SK-N-SH (cell line): ENCODE measurements around the gene NHERF2. TPM values are rescaled to one million over a fixed set of nuclear protein-coding genes. Genes with fewer than 3 reads are reported as not detected.

ENCODE experiments used
- CTCF ChIA-PET: fragments of 300-600, 350-600 bp; formaldehyde crosslinking; extraction: SDS; loops from one replicate; lab custom pipeline; 2021; lab: Yijun Ruan, JAX
- POLR2A ChIA-PET: fragments of 350-600 bp; sonication (Branson Sonifier 250); formaldehyde crosslinking; extraction: SDS; loops from one replicate; lab custom pipeline; 2020; ENCODE audit warnings: antibody characterized with exemption, inconsistent platforms; lab: Yijun Ruan, JAX
- DNase-seq: peaks from one replicate; pipeline ENCODE4 v3.0.0; 2012
- H2AFZ ChIP-seq: fragments of 200-600 bp; sonication (generic); 2 replicates; pipeline ENCODE4 v1.8.1; 2016; ENCODE audit warnings: antibody characterized with exemption, mild to moderate bottlenecking, low read depth
- H3F3A ChIP-seq: fragments of 200-600 bp; sonication (generic); replicated peaks from 2 replicates; pipeline ENCODE3; 2016; ENCODE audit warnings: antibody characterized with exemption, mild to moderate bottlenecking; ENCODE audit not compliant: insufficient read depth
- H3K27ac ChIP-seq, 2 experiments: fragments of 200-500 bp in 1 of 2; fragments of 200-600 bp in 1 of 2; sonication (Bioruptor generic) in 1 of 2; sonication (generic), shearing (Covaris generic) in 1 of 2; 2 replicates each; pipeline versions ENCODE4 v1.5.1 to v1.6.1; 2014 to 2016; ENCODE audit warnings: low read depth in 2 of 2, inconsistent platforms in 1 of 2, low read length in 1 of 2, mild to moderate bottlenecking in 1 of 2, mixed read lengths in 1 of 2
- H3K27me3 ChIP-seq: fragments of 200-600 bp; sonication (generic), shearing (Covaris generic); 2 replicates; pipeline ENCODE4 v1.6.1; 2016; ENCODE audit warnings: mixed run types; ENCODE audit not compliant: insufficient read depth
- H3K36me3 ChIP-seq, 2 experiments: fragments of 200-500 bp in 1 of 2; fragments of 200-600 bp in 1 of 2; sonication (Bioruptor generic) in 1 of 2; sonication (generic) in 1 of 2; replicated peaks in 1 of 2; 2 replicates each; pipeline versions ENCODE3 to v1.5.1; 2014 to 2016; ENCODE audit warnings: low read length in 1 of 2, mild to moderate bottlenecking in 1 of 2; ENCODE audit not compliant: insufficient read depth in 2 of 2, control insufficient read depth in 1 of 2
- H3K4me1 ChIP-seq, 2 experiments: fragments of 200-500 bp in 1 of 2; fragments of 200-600 bp in 1 of 2; sonication (Bioruptor generic) in 1 of 2; sonication (generic), shearing (Covaris generic) in 1 of 2; 2 replicates each; pipeline versions ENCODE4 v1.5.1 to v1.6.1; 2014 to 2016; ENCODE audit warnings: low read depth in 1 of 2, low read length in 1 of 2, mixed run types in 1 of 2; ENCODE audit not compliant: insufficient read depth in 2 of 2, control insufficient read depth in 1 of 2
- H3K4me2 ChIP-seq: fragments of 200-600 bp; sonication (generic), shearing (Covaris generic); 2 replicates; pipeline ENCODE4 v1.6.1; 2017; ENCODE audit warnings: mixed run types
- H3K4me3 ChIP-seq, 2 experiments: fragments of 200-500 bp in 1 of 2; fragments of 200-600 bp in 1 of 2; sonication (Bioruptor generic) in 1 of 2; sonication (generic), shearing (Covaris generic) in 1 of 2; 2 replicates each; pipeline versions ENCODE4 v1.5.1 to v1.8.1; 2014 to 2016; ENCODE audit warnings: low read depth in 2 of 2, inconsistent platforms in 1 of 2, low read length in 1 of 2, mild to moderate bottlenecking in 1 of 2, mixed read lengths in 1 of 2, moderate library complexity in 1 of 2
- H3K79me2 ChIP-seq: fragments of 200-600 bp; sonication (generic); 2 replicates; pipeline ENCODE4 v1.8.1; 2017; ENCODE audit warnings: mild to moderate bottlenecking; ENCODE audit not compliant: insufficient read depth
- H3K9ac ChIP-seq: fragments of 200-600 bp; sonication (generic); 2 replicates; pipeline ENCODE4 v1.6.1; 2017; ENCODE audit warnings: mixed run types
- H3K9me2 ChIP-seq: fragments of 200-600 bp; sonication (generic); 2 replicates; pipeline ENCODE4 v1.6.1; 2017; ENCODE audit warnings: mixed run types
- H3K9me3 ChIP-seq: fragments of 200-600 bp; sonication (generic); 2 replicates; pipeline ENCODE4 v1.6.1; 2017; ENCODE audit warnings: mixed run types, mild to moderate bottlenecking, moderate library complexity
- H4K20me1 ChIP-seq: fragments of 200-600 bp; sonication (generic); 2 replicates; pipeline ENCODE4 v1.6.1; 2017; ENCODE audit warnings: mild to moderate bottlenecking, mixed run types; ENCODE audit not compliant: insufficient read depth
- ELF1 ChIP-seq: IDR thresholded peaks from 2 replicates; pipeline ENCODE4 v1.4.0; 2012
- EP300 ChIP-seq, 2 experiments: IDR thresholded peaks; 2 replicates each; pipeline versions ENCODE4 v1.4.0 to v1.6.1; 2012; ENCODE audit warnings: borderline replicate concordance in 1 of 2, low read depth in 1 of 2, low read length in 1 of 2
- EZH2phosphoT487 ChIP-seq: fragments of 200-600 bp; sonication (generic); IDR thresholded peaks from 2 replicates; pipeline ENCODE4 v1.6.1; 2017; ENCODE audit warnings: low read depth, mixed run types, mild to moderate bottlenecking, antibody characterized with exemption, moderate library complexity, borderline replicate concordance
- GABPA ChIP-seq: IDR thresholded peaks from 2 replicates; pipeline ENCODE4 v1.4.0; 2012; ENCODE audit warnings: low read depth, mild to moderate bottlenecking
- MEF2A ChIP-seq: IDR thresholded peaks from 2 replicates; pipeline ENCODE4 v1.4.0; 2012; ENCODE audit warnings: low read depth, borderline replicate concordance
- NFIC ChIP-seq: IDR thresholded peaks from 2 replicates; pipeline ENCODE4 v1.4.0; 2012; ENCODE audit warnings: borderline replicate concordance
- NRF1 ChIP-seq: IDR thresholded peaks from 2 replicates; pipeline ENCODE4 v1.6.1; 2012; ENCODE audit warnings: low read depth, mild to moderate bottlenecking, low read length
- RAD21 ChIP-seq: IDR thresholded peaks from 2 replicates; pipeline ENCODE4 v1.6.1; 2012; ENCODE audit warnings: mild to moderate bottlenecking, low read length
- RXRA ChIP-seq: IDR thresholded peaks from 2 replicates; pipeline ENCODE4 v1.4.0; 2012; ENCODE audit warnings: low read depth, mild to moderate bottlenecking, borderline replicate concordance
- SMC3 ChIP-seq: IDR thresholded peaks from 2 replicates; pipeline ENCODE4 v1.6.1; 2012; ENCODE audit warnings: low read depth, low read length, improper control_type of control experiment
- TCF12 ChIP-seq: IDR thresholded peaks from 2 replicates; pipeline ENCODE4 v1.4.0; 2012
- YY1 ChIP-seq: IDR thresholded peaks from 2 replicates; pipeline ENCODE4 v1.4.0; 2012; ENCODE audit warnings: low read depth, mild to moderate bottlenecking
- WGBS: methylation state at CpG from one replicate; pipeline ENCODE4 v1.1.6; 2017; ENCODE audit warnings: low lambda C conversion rate; 5-methylcytosine and 5-hydroxymethylcytosine counted together
- polyA plus RNA-seq, 3 experiments: library from polyadenylated mRNA; depleted of rRNA; stranded (reverse); fragments of >200 nt; gene quantifications; 2 replicates each; pipeline ENCODE4 v1.2.3, GENCODE V29; 2012
- TF ChIP-seq, protein P1 (sequence below): IDR thresholded peaks from 2 replicates; pipeline ENCODE4 v1.4.0; 2012; ENCODE audit warnings: low read depth, borderline replicate concordance

Gene NHERF2
- polyA plus RNA-seq, 1 of the 3 experiments (the other 2 are of a cell fraction) = 53.8 TPM

- H3K9ac ChIP-seq = no peak overlapping the region
- H3K4me3 ChIP-seq = no peak overlapping the region
- POLR2A ChIA-PET = interaction anchor here (1.4 kb wide), 1 partner anchor 154 kb away, joined by 4 read pairs; the partner anchor contains the start of gene TRAF7
- H3K9me2 ChIP-seq = no peaks in the 10 kb centered on the region
- peaks cover 8 to 64% of the 10 kb centered on the region in 2 experiments for H3K36me3 ChIP-seq
- no peak overlapping the region for H3K4me2 ChIP-seq
- no peaks in the 10 kb centered on the region for H3K9me3 ChIP-seq
- H3K27ac ChIP-seq = no peak overlapping the region
- no peak for DNase-seq
- WGBS = 97% methylated on average over 26 of the region's 53 CpGs
- peaks cover 8% of the 10 kb centered on the region for H3F3A ChIP-seq
- no peaks in the 10 kb centered on the region for H3K27me3 ChIP-seq
- peaks cover 12 to 33% of the 10 kb centered on the region in 2 experiments; a peak in 3 of 4 replicates for H3K4me1 ChIP-seq
- TF ChIP-seq NFIC = no peak
- TF ChIP-seq RXRA = no peak
- TF ChIP-seq ELF1 = no peak
- no peak for TF ChIP-seq NRF1
- no peak for TF ChIP-seq MEF2A
- no peak for TF ChIP-seq YY1
- no peak for TF ChIP-seq RAD21
- TF ChIP-seq TCF12 = no peak
- no peak for TF ChIP-seq GABPA
- TF ChIP-seq SMC3 = no peak
- no peak for TF ChIP-seq EZH2phosphoT487
- TF ChIP-seq EP300 (IDR thresholded peaks at IDR 0.05; ENCODE audit: borderline replicate concordance in 1 of 2, low read depth in 1 of 2, low read length in 1 of 2) = no peak
- TF ChIP-seq, protein P1, sequence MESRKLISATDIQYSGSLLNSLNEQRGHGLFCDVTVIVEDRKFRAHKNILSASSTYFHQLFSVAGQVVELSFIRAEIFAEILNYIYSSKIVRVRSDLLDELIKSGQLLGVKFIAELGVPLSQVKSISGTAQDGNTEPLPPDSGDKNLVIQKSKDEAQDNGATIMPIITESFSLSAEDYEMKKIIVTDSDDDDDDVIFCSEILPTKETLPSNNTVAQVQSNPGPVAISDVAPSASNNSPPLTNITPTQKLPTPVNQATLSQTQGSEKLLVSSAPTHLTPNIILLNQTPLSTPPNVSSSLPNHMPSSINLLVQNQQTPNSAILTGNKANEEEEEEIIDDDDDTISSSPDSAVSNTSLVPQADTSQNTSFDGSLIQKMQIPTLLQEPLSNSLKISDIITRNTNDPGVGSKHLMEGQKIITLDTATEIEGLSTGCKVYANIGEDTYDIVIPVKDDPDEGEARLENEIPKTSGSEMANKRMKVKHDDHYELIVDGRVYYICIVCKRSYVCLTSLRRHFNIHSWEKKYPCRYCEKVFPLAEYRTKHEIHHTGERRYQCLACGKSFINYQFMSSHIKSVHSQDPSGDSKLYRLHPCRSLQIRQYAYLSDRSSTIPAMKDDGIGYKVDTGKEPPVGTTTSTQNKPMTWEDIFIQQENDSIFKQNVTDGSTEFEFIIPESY = no peak
- peaks cover 48% of the 10 kb centered on the region for H4K20me1 ChIP-seq
- H2AFZ ChIP-seq = no peak overlapping the region
- peaks cover 48% of the 10 kb centered on the region for H3K79me2 ChIP-seq
- CTCF ChIA-PET = interaction anchor here (0.7 to 1.4 kb wide), 3 partner anchors 18 to 139 kb away, joined by 3 to 4 read pairs (median 3); partner anchors contain the start of gene GFER
These were observed 25.0 kb upstream of the NHERF2 start for GRCh38 chr16:2001456-2002355.

DNA sequence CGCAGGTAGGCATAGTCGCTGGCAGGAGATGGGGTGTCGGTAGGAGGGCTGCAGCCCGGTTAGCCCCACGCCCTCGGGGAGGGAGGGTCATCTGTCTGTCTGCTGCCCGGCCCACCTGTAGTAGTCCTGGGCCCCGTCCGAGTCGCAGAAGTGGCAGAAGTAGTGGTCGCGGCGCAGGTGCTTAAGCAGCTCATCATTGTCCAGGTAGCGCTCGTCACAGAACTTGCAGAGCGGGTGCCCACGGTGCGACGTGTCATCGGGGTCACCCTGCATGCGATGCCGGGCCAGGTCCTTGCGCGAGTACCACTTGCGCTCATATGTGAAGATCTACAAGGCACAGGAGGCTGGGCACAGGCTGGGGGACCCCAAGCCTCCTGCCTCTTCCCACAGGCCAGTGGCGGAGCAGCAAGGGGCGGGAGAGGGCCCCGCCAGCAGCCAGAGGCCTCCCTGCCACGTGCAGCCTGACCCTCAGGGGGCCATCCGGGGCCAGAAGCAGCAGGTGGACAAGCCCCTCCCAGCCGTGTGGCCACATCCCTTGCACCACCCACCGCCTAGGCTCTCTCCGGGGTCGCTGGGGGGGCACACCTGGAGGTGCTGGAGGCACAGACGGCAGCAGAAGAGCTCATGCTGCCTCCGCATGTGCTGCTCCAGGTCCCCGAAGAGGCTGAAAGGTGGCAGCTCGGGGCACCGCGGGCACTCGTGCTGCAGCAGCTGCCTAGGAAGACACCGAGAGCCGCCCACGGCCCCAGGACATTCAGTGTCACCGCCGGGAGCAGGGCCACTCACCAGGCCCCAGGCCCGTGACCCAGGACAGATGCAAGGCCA, 24.1 kb upstream of the NHERF2 start:
- peaks cover 3 to 56% of the 10 kb centered on the region in 2 experiments for H3K36me3 ChIP-seq
- CTCF ChIA-PET = interaction anchor here (0.7 to 4.1 kb wide), 18 partner anchors 10 to 249 kb away, joined by 3 to 108 read pairs (median 14); partner anchors contain the start of genes ECI1, GFER, NOXO1 and NTHL1
- H3K79me2 ChIP-seq = peaks cover 57% of the 10 kb centered on the region
- peaks cover 58% of the 10 kb centered on the region for H4K20me1 ChIP-seq
- POLR2A ChIA-PET = interaction anchor here (0.5 to 1.4 kb wide), 3 partner anchors 38 to 916 kb away, joined by 3 to 4 read pairs (median 3); partner anchors contain the start of genes RPS2 and TRAF7
- no peaks in the 10 kb centered on the region for H3K9me3 ChIP-seq
- no peak overlapping the region for H3K4me3 ChIP-seq
- no peak overlapping the region for H3K9ac ChIP-seq
- H3K4me1 ChIP-seq = peaks cover 17 to 42% of the 10 kb centered on the region in 2 experiments; a peak in 3 of 4 replicates
- no peak overlapping the region for H3K4me2 ChIP-seq
- H3K27me3 ChIP-seq = no peaks in the 10 kb centered on the region
- TF ChIP-seq YY1 (no peak), RAD21 (no peak)
- no peak overlapping the region for H3K27ac ChIP-seq
- H2AFZ ChIP-seq = no peak overlapping the region
- peaks cover 7% of the 10 kb centered on the region for H3F3A ChIP-seq
- H3K9me2 ChIP-seq = no peaks in the 10 kb centered on the region
- DNase-seq = no peak
- 97% methylated on average over 26 of the region's 47 CpGs for WGBS
